22Rv1 (cell line): ENCODE measurements around the gene TLR7.

ENCODE experiments used
- CTCF ChIP-seq: fragments of 450-650 bp; IDR thresholded peaks from 2 replicates; pipeline ENCODE4 v1.5.1; 2017; ENCODE audit warnings: mild to moderate bottlenecking
- ZFX ChIP-seq: fragments of 450-650 bp; IDR thresholded peaks from 2 replicates; pipeline ENCODE4 v1.6.1; 2017; ENCODE audit warnings: antibody characterized with exemption, borderline replicate concordance

- TF ChIP-seq CTCF = no peak
- no peak for TF ChIP-seq ZFX
Observed at GRCh38 chrX:12929701-12930100, 62.8 kb downstream of the TLR7 start.
